GM21529 (cell line): ENCODE results near the gene PPP4R4.
A peak's percentile ranks its signal among the peaks of the same experiment; 100 is the strongest.
"Not testable (repeated sequence)": the region's sequence is repeated elsewhere in the genome, so short reads cannot be mapped to it uniquely, and the experiment has no call there.

Experiments used
- ATAC-seq: cut with Tn5 transposase; IDR thresholded peaks from one replicate; pipeline ENCODE4 v1.9.1; 2021; ENCODE audit not compliant: unreplicated experiment

The PPP4R4 gene

DNA sequence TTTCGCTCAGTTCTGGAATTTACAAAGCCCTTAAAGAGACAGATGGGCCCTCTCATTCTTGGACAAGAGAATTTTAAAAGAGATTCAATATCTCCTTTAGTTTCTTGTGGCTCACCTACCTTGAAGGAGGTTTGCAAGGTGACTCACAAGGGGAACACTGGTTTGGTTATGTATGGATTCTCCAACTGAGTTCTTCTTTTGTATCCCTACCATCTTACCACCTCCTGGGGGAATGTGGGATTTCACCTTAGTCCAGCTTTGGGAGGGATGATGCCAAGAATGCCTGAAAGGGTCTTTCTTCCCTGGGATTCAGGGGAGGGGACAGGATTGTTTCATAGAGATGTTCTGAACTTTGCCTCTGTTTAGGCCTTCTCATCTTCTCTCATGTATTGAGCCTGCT lies 3.7 kb downstream of the PPP4R4 start:
- no peak for ATAC-seq

DNA sequence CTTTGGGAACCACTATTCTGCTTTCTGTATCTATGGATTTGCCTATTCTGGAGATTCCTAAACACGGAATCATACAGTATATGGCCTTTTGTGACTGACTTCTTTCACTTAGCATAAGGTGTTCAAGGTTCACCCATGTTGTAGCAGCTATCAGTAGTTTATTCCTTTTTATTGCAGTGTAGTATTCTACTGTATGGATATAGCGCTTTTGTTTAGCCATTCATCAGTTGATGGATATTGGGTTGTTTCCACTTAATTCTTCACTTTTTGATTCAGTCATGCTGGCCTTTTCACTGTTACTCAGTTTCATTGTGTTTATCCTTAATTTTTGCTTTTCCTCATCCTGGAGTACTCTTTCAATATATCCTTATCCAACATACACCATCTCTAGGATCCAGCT lies 5.1 kb downstream of the PPP4R4 start:
- no peak for ATAC-seq

DNA sequence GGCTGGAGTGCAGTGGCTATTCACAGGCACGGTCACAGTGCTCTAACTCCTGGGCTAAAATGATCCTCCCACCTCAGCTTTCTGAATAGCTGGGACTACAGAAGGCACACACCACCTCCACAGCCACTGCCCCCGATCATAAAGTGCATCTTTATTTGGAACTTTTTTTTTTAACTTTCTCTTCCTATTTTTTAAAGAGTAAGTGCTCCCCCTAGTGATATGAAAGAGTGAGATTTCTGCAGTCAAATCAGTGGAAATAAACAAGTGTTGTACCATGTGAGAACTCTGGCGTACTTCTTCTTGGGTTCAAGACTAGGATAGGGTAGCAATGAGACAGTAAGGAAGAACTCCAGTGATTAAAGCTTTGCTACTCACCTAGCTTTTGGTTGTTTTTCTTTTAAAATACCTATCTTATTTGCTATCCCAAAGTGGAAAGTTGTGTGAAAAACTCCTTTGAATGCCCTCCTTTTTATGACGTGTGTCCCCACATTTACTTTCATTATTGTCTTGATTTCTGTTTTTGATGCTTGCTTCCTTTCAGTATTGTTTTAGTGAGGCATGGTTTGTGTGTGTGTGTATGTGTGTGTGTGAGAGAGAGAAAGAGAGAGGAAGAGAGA lies 6.6 kb downstream of the PPP4R4 start:
- peak; percentile 78 for ATAC-seq

DNA sequence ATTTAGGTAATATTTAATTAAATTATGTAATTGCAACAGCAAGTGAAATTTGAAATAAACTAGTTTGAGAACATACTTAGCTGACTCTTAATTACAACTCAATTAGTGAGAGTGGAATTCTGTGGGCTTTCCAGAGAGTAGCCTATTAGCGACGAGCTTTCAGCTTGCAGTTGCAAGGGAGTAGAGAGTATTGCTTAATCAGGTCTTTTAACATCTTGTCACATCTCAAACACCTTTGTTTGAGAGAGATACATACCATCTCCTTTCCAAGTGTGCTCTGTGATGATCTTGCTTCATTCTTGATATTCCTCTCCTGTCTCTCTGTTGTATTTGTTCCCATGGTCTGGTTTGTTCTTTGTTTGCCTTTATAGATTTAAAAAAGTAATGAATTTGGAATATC lies 7.7 kb downstream of the PPP4R4 start:
- ATAC-seq, result no peak

DNA sequence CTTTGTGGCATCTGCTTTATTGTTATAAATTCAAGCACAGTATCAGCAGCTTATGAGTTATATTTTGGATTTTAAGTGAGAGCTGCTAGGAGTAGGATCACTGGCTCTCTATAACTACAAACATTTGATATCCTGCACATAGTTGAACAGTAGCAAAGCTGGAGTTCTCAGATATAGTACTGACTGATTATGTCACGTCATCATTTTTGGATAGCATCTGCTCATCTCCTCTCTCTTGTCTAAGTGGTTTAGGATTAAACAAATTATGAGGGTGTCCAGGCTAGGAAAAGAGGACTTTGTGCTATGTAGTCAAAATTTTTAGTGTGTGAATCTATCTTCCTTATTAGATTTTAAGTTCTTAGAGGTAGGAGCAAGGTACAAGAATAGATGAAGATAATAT lies 18.4 kb downstream of the PPP4R4 start:
- no peak for ATAC-seq

DNA sequence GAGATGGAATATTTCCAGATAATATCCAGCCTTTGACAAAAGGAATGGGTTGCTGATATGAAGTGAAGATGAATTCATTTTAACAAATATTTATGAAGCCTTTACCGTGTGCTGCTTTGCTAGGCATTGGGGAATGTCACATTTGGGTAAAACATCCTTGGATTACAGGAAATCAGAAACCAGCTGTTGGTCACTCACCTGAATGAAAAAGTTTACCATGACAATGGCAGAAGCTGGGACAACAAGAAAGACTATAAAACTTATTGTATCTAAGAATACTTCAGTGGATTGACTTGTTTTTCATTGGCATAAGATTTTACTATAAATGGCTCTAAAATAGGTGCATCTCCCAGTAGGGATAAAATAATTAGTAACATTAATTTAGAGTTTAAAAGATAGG lies 19.7 kb downstream of the PPP4R4 start:
- no peak for ATAC-seq

DNA sequence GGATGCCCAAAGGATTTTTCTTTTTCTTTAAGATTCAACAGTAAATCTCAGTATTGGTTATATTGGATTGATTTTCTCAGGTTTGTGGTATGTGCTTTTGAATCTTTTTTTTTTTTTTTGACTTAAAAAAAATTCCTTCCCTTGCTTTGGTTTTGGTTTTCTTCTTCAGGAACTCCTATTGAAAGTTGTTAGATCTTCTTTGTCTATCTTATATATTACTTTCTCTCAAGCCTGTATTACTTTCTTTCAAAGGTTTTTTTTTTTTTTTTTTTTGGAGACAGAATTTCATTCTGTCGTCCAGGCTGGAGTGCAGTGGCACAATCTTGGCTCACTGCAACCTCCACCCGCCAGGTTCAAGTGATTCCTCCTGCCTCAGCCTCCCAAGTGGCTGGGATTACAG lies 21.9 kb downstream of the PPP4R4 start:
- ATAC-seq, result no peak

DNA sequence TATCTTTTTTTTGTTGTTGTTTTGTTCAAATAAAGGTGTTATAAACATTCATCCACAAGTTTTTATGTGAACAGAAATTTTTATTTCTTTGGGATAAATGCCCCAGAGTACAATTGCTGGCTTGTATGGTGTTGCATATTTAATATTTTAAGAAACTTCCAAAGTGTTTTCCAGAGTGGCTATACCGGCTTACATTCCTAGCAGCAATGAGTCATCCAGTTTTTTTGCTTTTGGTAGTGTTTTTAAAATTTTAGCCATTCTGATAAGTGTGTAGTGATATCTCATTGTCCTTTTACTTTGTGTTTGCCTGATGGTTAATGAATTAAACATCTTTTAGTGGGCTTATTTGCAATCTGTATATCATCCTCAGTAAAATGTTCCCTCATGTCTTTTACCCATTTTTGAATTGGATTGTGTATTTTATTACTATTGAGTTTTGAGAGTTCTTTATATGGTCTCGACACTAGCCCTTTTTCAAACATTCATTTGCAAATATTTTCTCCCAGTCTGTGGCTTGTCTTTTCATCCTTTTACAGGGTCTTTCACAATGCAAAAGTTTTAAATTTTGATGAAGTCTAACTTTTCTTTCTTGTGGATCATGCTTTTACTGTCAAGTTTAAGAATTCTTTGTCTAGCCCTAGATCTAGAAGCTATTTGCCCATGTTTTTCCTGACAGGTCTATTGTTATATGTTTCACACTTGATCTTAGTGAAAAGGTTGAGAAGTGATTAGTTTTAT lies 29.5 kb downstream of the PPP4R4 start:
- ATAC-seq, result no peak

DNA sequence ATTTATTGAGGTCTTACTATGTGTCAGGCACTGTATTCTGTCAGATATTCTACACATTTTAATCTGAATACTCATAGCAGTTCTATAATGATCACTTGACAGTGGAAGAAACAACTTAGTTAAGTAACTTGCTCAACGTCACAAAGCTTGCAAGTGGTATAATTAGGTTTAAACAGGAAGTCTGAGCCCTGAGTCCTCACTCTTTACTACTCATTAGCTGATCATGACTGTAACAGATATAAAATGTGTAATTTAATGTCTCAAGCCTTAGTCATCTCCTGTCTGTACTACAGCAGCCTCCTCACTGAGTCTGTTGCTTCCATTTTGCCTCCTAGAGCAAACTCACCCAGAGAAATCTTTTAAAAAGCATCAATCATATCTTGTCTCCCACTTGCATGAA lies 38.9 kb downstream of the PPP4R4 start:
- no peak for ATAC-seq

DNA sequence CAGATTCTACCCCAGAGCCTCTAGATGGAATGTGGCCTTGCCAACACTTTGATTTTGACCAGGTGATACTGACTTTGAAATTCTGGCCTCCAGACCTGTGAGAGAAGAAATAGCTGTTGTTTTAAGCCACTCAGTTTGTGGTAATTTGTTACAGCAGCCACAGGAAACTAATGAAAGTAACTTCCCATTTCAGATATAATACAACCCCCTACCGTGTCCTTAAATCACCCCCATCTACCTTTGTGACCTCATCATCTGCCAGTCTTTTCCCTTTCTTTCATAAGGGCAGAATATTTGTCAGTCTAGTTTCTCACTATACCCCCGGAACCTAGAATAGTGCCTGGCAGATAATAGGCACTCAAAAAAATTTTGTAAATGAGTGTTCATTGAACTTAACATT lies 39.6 kb downstream of the PPP4R4 start:
- no peak for ATAC-seq

DNA sequence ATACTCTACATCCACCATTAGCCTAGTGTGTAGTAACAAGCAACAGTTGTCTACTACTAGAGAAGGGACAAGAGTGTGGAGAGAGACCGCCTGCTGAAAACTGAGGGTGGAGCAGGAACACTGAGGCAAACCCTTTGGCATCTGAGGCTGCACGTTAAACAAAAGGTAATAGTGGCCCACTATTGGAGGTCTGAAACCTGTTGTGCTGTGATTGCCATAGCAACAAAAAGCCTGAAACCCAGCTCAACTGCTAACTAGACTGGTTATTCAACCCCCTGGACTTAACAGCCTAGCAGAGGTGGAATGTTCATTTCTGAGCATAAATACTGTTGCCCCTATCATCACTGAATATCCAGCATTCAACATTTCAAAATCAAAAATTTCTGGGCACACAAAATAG lies 43.0 kb downstream of the PPP4R4 start:
- no peak for ATAC-seq

DNA sequence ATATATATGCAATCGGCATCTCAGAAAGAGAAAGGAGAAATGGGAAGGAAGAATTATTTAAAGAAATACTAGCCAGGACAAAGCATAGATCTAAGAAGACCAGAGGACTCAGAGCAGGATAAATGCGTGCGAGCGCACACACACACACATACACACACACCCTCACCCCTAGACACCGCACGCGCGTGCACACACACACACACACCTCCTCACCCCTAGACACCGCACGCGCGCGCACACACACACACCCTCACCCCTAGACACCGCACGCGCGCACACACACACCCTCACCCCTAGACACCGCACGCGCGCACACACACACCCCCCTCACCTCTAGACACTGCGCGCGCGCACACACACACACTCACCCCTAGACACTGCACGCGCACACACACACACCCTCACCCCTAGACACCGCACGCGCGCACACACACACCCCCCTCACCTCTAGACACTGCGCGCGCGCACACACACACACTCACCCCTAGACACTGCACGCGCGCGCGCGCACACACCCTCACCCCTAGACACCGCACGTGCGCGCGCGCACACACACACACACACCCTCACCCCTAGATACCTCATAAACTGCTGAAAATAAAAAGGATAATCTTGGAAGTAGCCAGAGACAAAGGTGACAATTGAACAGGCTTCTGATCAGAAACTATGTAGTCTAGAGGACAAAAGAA lies 44.2 kb downstream of the PPP4R4 start:
- ATAC-seq, result not testable (repeated sequence)

DNA sequence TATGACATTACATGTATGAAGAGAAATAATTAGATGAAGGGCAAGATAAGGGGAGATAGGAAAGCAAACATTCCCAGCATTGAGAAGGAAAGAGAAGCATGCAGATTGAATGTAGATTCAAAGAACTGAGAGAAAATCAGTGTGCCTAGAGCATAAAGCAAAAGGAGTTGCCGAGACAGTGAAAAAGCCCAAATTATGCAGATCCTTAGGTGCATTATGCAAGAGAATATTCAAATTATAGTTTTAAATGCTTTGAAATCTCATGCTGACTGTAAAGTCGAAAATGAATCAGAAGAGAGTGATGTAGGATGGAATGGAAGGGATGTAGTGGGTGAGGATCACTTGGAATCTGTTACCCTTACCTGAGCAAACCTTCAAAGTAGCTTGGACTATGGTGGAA lies 49.9 kb downstream of the PPP4R4 start:
- no peak for ATAC-seq

DNA sequence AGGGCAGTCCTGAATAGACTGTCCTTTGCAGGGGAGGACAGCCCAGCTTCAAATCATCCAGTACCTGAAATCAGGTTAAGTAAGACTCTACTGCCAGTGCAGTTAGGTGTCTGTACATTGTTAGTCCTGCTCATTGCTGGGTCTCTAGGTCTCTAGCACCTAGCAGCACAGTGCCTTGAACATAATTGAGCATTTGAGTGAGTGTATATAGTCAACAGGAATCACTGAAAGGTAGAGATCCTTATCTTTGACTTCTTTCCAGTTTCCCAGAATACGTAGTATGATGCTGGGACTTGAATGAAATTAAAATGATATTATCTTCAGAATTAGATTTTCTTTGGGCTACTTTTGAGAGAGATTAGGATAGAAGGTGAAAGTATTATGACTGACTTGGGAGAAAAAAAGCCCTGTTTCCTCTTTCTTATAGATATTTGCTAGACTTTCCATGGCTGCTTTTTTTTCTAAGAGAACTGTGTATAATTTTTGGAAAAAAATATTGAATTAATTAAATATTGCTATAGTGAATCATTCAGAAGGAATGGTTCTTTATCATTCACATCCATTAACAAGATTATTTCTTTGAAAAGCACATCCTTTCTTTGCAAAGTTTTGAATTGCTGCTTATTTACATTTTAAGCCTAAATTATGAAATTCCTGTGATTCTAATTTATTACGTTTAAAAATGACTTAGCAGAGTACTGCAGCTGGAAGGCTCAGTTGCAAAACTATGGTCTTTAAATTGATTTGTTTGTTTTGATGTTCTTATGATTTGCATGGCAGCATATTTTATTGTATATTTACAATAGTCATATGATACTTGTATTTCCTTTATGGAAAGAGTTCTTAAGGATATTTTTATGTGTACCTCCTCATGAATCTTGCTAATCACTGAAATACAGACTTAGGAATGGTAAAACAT lies 51.6 kb downstream of the PPP4R4 start:
- ATAC-seq, result no peak

DNA sequence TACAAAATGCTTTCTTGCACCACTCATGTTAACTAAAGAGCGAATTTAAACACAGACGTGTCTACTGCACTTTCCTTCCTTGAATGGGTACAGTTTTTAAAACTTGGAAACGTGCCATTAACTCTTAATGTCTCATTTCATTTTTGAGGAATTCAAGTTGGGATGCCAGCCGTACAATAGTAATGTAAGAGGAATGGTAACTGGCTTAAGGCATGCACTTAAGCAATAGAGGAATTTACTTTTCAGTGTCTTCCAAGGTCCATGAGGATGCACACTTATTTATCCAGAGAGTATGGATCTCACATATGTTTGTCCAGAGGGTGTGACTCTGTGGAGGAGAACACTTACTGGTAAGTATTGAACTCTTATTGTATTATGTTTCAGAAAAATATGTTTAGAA lies 52.9 kb downstream of the PPP4R4 start:
- ATAC-seq, result no peak

DNA sequence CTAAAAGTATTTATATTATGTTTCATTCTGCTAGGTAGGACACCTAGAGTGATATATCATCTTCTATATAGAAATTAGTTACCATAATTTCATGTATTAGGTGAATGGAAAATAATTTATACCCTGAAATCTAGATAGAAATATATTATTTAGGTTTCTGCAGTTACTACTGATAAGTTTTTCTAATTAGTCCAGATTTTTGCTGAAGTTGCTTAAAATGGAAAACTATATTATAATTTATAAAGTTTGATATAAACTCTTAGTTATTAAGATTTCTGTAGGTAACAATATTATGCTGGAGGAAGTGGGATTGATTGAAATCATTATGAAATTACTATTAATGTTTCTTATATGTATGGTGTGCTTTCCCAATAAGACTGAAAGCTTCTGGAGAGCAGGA lies 62.9 kb downstream of the PPP4R4 start:
- no peak for ATAC-seq

DNA sequence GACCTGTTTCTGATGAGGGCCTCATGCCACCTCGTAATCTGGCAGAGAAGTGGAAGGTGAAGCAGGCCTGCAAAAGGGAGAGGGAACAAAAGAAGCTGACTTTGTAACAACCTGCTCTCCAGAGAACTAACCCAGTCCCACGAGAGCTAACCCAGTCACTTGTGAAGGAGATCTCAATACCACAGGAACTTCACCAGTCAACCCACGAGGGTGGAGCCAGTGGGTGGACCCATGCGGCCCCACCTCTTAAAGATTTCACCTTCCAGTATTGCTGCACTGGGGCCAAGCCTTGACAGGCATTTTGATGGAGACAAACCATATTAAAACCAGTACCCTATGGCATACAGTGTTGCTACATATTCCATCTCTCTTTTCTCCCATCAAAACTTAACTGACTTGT lies 63.9 kb downstream of the PPP4R4 start:
- no peak for ATAC-seq

DNA sequence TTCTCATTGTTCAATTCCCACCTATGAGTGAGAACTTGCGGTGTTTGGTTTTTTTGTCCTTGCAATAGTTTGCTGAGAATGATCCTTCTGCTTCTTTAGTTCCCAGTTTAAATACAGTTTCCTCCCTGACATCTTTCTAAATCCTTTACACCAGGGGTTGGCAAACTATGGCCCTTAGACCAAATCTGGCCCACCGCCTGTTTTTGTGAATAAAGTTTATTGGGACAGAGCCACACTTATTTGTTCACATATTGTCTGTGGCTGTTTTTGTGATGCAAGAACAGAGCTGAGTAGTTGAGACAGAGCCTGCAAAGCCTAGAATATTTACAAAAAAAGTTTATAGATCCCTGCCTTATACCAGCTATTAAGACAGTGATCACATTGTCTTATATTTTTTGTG lies 65.3 kb downstream of the PPP4R4 start:
- no peak for ATAC-seq

DNA sequence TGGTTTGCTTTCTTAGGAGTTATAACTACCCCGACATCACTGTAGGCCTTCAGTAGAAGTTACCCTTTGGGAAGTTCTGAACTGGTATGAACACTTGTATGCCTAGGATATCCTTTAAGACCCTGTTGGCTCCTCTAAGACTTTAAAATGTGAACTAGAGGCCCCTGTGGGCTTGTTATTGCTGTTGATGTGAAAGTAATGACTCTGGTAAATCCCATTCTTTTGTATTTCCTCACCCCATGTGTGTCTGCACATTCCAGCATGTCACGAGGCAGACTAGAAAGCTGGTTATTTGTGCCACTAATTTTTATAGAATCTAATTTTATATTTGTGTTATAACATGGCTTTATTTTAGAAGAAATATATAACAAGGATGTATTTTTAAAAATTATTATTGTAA lies 70.1 kb downstream of the PPP4R4 start:
- no peak for ATAC-seq

DNA sequence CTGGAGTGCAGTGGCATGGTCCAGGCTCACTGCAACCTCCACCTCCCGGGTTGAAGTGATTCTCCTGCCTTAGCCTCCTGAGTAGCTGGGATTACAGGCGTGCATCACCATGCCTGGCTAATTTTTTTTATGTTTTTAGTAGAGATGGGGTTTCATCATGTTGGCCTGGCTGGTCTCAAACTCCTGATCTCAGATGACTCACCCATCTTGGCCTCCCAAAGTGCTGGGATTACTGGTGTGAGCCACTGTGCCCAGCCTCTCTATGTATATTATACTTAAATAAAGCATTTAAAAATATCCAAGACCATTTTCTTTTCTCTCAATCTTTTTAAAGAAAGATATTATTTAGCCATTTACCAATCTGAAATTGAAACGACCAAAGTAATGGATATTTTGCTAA lies 90.1 kb downstream of the PPP4R4 start:
- not testable (repeated sequence) for ATAC-seq

DNA sequence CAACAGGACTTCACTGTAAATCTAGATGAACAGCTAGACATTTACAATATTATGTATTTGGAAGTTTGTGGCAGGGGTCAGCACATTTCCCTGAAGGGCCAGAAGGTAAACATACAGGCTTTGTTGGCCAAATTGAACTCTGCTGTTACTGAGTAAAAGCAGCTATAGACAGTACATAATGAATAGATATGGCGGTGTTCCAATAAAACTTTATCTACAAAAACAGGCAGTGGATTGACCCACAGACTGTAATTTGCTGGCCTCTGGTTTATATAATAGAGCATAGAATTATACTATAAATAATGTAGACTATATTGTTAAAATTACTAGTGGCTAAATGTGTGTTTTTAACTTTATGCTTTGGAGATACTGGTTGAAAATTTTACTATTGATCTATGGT lies 93.2 kb downstream of the PPP4R4 start:
- ATAC-seq, result no peak
